Common myeloid progenitor, CD34-positive (primary cell): ENCODE data around the gene CNOT10.
A peak's percentile ranks its signal among the peaks of the same experiment; 100 is the strongest.
"Not testable (repeated sequence)": the region's sequence is repeated elsewhere in the genome, so short reads cannot be mapped to it uniquely, and the experiment has no call there.

Experiments
- CTCF ChIA-PET: fragments of 350-600 bp; sonication (Branson Sonifier 250); formaldehyde crosslinking; loops from one replicate; lab custom pipeline; 2021; ENCODE audit warnings: antibody characterized with exemption; lab: Charles Lee
- POLR2A ChIA-PET: fragments of 350-600 bp; sonication (Branson Sonifier 250); formaldehyde crosslinking; loops from one replicate; lab custom pipeline; 2021; ENCODE audit warnings: antibody characterized with exemption; lab: Charles Lee
- DNase-seq, 3 donors: peaks; one replicate each; pipeline versions ENCODE4 v3.0.0 to v3.0.0-alpha.2; 2013
- H3K27ac ChIP-seq, 2 experiments: 1 replicate in 1 of 2; 2 replicates in 1 of 2; pipeline ENCODE4 v1.7.0; 2013; ENCODE audit warnings: inconsistent platforms in 2 of 2, low read length in 2 of 2, mild to moderate bottlenecking in 2 of 2, low read depth in 1 of 2, moderate library complexity in 1 of 2; ENCODE audit not compliant: severe bottlenecking in 2 of 2, insufficient read depth in 1 of 2, poor library complexity in 1 of 2
- H3K27me3 ChIP-seq, 5 experiments: replicated peaks in 2 of 5; 1 replicate in 3 of 5; 2 replicates in 2 of 5; pipeline versions ENCODE4 v1.6.1 to v1.7.0; 2013; ENCODE audit warnings: low read length in 4 of 5, mild to moderate bottlenecking in 2 of 5, moderate library complexity in 2 of 5, inconsistent platforms in 1 of 5; ENCODE audit not compliant: insufficient read depth in 5 of 5, control insufficient read depth in 4 of 5
- H3K36me3 ChIP-seq, 4 experiments: 1 replicate in 2 of 4; 2 replicates in 2 of 4; pipeline versions ENCODE4 v1.6.1 to v1.7.0; 2013; ENCODE audit warnings: low read length in 3 of 4, control low read depth in 1 of 4, mild to moderate bottlenecking in 1 of 4; ENCODE audit not compliant: control insufficient read depth in 4 of 4, insufficient read depth in 4 of 4
- H3K4me1 ChIP-seq, 4 experiments: 1 replicate in 3 of 4; 2 replicates in 1 of 4; pipeline versions ENCODE4 v1.6.1 to v1.7.1; 2013; ENCODE audit warnings: low read length in 3 of 4, mild to moderate bottlenecking in 3 of 4, control low read depth in 1 of 4, inconsistent platforms in 1 of 4, moderate library complexity in 1 of 4; ENCODE audit not compliant: control insufficient read depth in 4 of 4, insufficient read depth in 4 of 4; ENCODE audit errors: control extremely low read depth in 1 of 4
- H3K4me3 ChIP-seq, 7 experiments: 1 replicate in 4 of 7; 2 replicates in 3 of 7; pipeline versions ENCODE4 v1.5.1 to v1.7.0; 2013; ENCODE audit warnings: mild to moderate bottlenecking in 7 of 7, low read length in 6 of 7, moderate library complexity in 6 of 7, inconsistent platforms in 2 of 7, low read depth in 2 of 7, control low read depth in 1 of 7; ENCODE audit not compliant: insufficient read depth in 4 of 7, control insufficient read depth in 1 of 7; ENCODE audit errors: extremely low read depth in 1 of 7
- H3K9me3 ChIP-seq, 5 experiments: 1 replicate in 4 of 5; 2 replicates in 1 of 5; pipeline versions ENCODE4 v1.6.1 to v1.7.1; 2013; ENCODE audit warnings: low read length in 4 of 5, mild to moderate bottlenecking in 2 of 5, inconsistent platforms in 1 of 5, low read depth in 1 of 5, moderate library complexity in 1 of 5; ENCODE audit not compliant: control insufficient read depth in 4 of 5, insufficient read depth in 2 of 5; ENCODE audit errors: control extremely low read depth in 1 of 5
- WGBS: methylation state at CpG from one replicate; pipeline ENCODE4 v1.1.5; 2013; ENCODE audit not compliant: insufficient coverage; 5-methylcytosine and 5-hydroxymethylcytosine counted together

The CNOT10 gene

DNA sequence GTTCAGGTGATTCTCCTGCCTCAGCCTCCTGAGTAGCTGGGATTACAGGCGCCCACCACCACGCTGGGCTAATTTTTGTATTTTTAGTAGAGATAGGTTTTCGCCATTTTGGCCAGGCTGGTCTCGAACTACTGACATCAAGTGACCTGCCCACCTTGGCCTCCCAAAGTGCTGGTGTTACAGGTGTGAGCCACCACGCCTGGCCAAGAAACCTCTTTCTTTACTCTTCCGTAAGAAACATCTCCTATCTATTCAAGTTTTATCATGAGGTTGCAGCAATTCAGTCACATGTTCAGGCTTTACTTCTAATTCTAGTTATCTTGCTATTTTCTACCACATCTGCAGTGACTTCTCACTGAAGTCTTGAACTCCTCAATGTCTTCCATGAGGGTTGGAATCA lies 15.8 kb upstream of the CNOT10 start:
- H3K4me3 ChIP-seq, H3K27ac ChIP-seq, H3K27me3 ChIP-seq, DNase-seq, H3K36me3 ChIP-seq, H3K9me3 ChIP-seq, POLR2A ChIA-PET, H3K4me1 ChIP-seq: not testable (repeated sequence)
- CTCF ChIA-PET = interaction anchor here (0.8 to 2.3 kb wide), 4 partner anchors 17 to 173 kb away, joined by 3 to 8 read pairs (median 4); no protein-coding TSS in a partner anchor
- WGBS = 92% methylated on average over 5 of the region's 6 CpGs

DNA sequence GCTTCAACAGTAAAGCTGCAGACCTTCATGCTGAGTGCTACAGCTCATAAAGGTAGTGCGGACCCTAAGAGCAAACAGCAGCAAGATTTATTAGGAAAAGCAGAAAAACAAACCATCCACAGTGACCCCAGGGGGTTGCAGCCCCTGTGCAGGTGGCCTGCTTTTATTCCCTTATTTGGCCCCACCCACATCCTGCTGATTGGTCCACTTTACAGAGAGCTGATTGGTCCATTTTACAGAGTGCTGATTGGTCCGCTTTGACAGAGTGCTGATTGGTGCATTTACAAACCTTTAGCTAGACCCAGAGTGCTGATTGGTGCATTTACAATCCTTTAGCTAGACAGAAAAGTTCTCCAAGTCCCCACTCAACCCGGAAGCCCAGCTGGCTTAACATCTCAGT lies 11.3 kb upstream of the CNOT10 start:
- WGBS = 100% methylated on average over 2 of the region's 3 CpGs
- POLR2A ChIA-PET, DNase-seq, H3K27ac ChIP-seq, H3K36me3 ChIP-seq, H3K4me1 ChIP-seq, H3K9me3 ChIP-seq, H3K27me3 ChIP-seq, H3K4me3 ChIP-seq: not testable (repeated sequence)
- CTCF ChIA-PET = interaction anchor here (1.6 kb wide), 1 partner anchor 9 kb away, joined by 6 read pairs; no protein-coding TSS in a partner anchor

DNA sequence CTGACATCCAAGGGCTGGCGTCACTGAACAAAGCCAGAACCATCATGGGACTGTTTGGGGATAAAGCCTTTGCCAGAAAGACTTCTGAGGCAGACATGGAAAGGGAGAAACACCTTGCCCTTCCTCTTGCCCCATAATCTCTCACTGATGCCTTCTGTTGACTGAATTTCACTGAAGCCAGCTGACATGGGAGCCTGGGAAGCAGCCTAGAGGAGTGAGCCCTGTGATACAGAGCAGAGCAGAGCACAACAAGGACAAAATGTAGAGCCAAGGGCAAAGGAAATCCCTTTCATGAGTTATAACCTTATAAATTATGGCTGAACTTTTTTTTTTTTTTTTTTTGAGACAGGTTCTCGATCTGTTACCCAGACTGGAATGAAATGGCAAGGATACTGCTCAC lies 9.8 kb upstream of the CNOT10 start:
- CTCF ChIA-PET = interaction anchor here (0.6 to 1.4 kb wide), 3 partner anchors 15 to 144 kb away, joined by 3 read pairs; no protein-coding TSS in a partner anchor
- DNase-seq = no peak
- no peaks in the 10 kb centered on the region for H3K36me3 ChIP-seq
- POLR2A ChIA-PET = no interaction called here
- no CpG with 5 or more reads among the region's 2 CpGs for WGBS
- no peaks in the 10 kb centered on the region for H3K27me3 ChIP-seq
- no peaks in the 10 kb centered on the region for H3K9me3 ChIP-seq
- no peak overlapping the region for H3K4me3 ChIP-seq
- no peaks in the 10 kb centered on the region for H3K4me1 ChIP-seq
- H3K27ac ChIP-seq = no peak overlapping the region

DNA sequence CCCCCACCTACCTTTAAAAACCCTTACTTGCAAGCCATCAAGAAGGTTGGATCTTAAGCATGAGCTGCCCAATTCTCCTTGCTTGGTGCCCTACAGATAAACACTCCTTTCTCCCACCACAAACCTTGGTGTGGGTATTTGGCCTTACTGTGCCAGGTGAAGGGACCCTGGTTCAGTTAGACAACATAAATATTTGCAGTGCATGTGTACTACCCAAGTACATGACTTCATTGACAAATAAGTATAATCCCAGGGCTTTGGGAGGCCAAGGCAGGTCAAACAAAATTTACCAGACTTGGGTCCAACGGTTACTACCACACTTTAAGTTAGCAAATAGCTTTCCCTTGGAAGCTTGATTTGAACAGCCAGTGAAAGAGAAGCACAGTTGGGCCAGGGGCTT lies 9.3 kb upstream of the CNOT10 start:
- Histone ChIP-seq H3K27me3 (no peaks in the 10 kb centered on the region), H3K27ac (no peak overlapping the region), H3K9me3 (no peaks in the 10 kb centered on the region), H3K36me3 (no peaks in the 10 kb centered on the region), H3K4me1 (no peaks in the 10 kb centered on the region), H3K4me3 (no peak overlapping the region)
- ChIA-PET POLR2A (no interaction called here), CTCF (interaction anchor here (0.9 to 1.4 kb wide), 2 partner anchors 14 to 145 kb away, joined by 3 read pairs; no protein-coding TSS in a partner anchor)
- 100% methylated on average over 1 of the region's 1 CpG for WGBS
- DNase-seq = no peak

DNA sequence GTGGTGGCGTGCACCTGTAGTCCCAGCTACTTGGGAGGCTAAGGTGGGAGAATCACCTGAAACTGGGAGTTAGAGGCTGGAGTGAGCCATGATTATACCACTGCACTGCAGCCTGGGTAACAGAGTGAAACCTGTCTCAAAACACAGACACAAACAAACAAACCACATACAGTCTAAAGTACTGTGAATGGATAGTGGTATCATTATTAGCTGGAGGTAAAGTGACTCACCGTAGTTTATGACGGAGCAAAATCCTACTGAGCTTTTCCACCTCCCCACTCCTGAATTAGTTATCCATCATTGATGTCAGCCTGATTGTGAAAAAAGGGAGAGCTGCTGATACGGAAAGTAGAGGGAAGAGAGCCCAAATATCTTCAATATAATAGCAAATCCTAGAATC lies 3.2 kb upstream of the CNOT10 start:
- Histone ChIP-seq H3K36me3 (no peaks in the 10 kb centered on the region), H3K27me3 (no peaks in the 10 kb centered on the region), H3K9me3 (no peaks in the 10 kb centered on the region), H3K27ac (no peak overlapping the region), H3K4me3 (no peak overlapping the region), H3K4me1 (peaks cover 5 to 23% (median 16%) of the 10 kb centered on the region in 4 experiments)
- WGBS = no CpG with 5 or more reads among the region's 4 CpGs
- ChIA-PET CTCF (interaction anchor here (0.9 kb wide), 1 partner anchor 20 kb away, joined by 3 read pairs; no protein-coding TSS in a partner anchor), POLR2A (no interaction called here)
- peak in 1 of 3 donors; percentile 9 for DNase-seq

DNA sequence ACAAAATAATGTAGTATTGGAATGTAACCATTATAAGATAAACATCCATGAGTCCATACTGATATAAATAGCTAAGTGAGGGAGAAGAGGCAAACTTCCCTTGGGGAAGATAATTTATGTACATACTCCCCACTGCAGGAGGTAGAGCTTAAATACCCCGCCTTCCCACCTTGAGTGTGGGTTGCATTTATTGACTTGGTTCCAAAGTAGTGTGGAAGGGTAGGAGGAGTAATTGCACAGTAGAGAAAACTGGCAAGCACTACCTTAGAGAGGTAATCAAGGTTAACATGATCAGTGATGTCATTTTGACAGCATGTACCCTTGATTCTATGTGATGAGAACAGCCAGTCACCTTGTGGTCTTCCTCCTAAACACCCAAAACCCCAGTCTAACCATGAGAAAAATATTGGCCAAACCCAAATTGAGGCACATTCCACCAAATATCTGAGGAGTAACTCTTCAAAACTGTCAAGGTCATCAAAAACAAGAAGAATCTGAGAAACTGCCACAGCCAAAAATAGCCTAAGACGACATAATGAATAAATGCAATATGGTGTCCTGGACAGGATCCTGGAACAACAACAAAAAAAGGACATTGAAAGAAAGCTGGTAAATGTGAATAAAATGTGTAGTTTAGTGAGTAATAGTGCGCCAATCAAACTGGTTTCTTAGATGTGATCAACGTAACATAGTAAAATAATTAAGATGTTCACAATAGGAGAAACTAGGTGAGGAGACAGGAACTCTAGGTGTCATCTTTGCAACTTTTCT lies 774 bp upstream of the CNOT10 start:
- Histone ChIP-seq H3K4me1 (peaks cover 5 to 30% (median 20%) of the 10 kb centered on the region in 4 experiments), H3K27me3 (no peaks in the 10 kb centered on the region), H3K4me3 (peak overlapping the region in 6 of 7 experiments; percentile 73 to 96 (median 82)), H3K9me3 (no peaks in the 10 kb centered on the region), H3K27ac (peak overlapping the region; percentile 67 to 95), H3K36me3 (peaks cover 0 to 6% (median 4%) of the 10 kb centered on the region in 4 experiments)
- ChIA-PET POLR2A (interaction anchor here (0.6 to 0.9 kb wide), 2 partner anchors 43 to 45 kb away, joined by 3 read pairs; no protein-coding TSS in a partner anchor), CTCF (interaction anchor here (0.8 to 1.5 kb wide), 4 partner anchors 11 to 49 kb away, joined by 3 to 5 read pairs (median 4); no protein-coding TSS in a partner anchor)
- WGBS = 80% methylated on average over 1 of the region's 4 CpGs
- no peak for DNase-seq
